Brain microvascular endothelial cell (primary cell): Measurements from ENCODE around the gene CATSPERB.
A peak's percentile ranks its signal among the peaks of the same experiment; 100 is the strongest.

Experiments used
- DNase-seq: peaks from one replicate; pipeline ENCODE4 v3.0.0-alpha.2; 2020
- H3K27ac ChIP-seq: fragments of 250-450 bp; sonication (Bioruptor Pico); 2 replicates; pipeline ENCODE4 v1.5.1; 2020; ENCODE audit warnings: mild to moderate bottlenecking, moderate library complexity
- H3K27me3 ChIP-seq: fragments of 250-450 bp; sonication (Bioruptor Pico); replicated peaks from 2 replicates; pipeline ENCODE4 v1.5.1; 2020; ENCODE audit warnings: mild to moderate bottlenecking
- H3K36me3 ChIP-seq: fragments of 250-450 bp; sonication (Bioruptor Pico); replicated peaks from 2 replicates; pipeline ENCODE4 v1.5.1; 2020; ENCODE audit warnings: mild to moderate bottlenecking
- H3K4me3 ChIP-seq: 2 replicates; pipeline ENCODE4 v1.5.1; 2011; ENCODE audit warnings: low read depth, mild to moderate bottlenecking, control low read depth, low read length, moderate library complexity
- CTCF ChIP-seq: IDR thresholded peaks from 2 replicates; pipeline ENCODE4 v1.5.1; 2011; ENCODE audit warnings: low read depth, mild to moderate bottlenecking, moderate library complexity, low read length, control low read depth, inconsistent platforms; ENCODE audit errors: missing control alignments
- in situ Hi-C: cut with HindIII; loops from 2 replicates; pipeline ENCODE4 v1.10.0; 2017; ENCODE audit warnings: low sequenced_read_pairs, low pct_ligation_motif_present

CATSPERB gene

GRCh38 chr14:91614187-91614586 lies 117.7 kb downstream of the CATSPERB start:
- Histone ChIP-seq H3K27me3 (no peaks in the 10 kb centered on the region), H3K4me3 (no peak overlapping the region), H3K27ac (no peak overlapping the region), H3K36me3 (no peaks in the 10 kb centered on the region)
- TF ChIP-seq CTCF: no peak
- DNase-seq: peak; percentile 12
- in situ Hi-C loops: no loop called here

GRCh38 chr14:91613459-91614112 lies 118.3 kb downstream of the CATSPERB start:
- Histone ChIP-seq H3K27me3 (no peaks in the 10 kb centered on the region), H3K4me3 (no peak overlapping the region), H3K36me3 (no peaks in the 10 kb centered on the region), H3K27ac (no peak overlapping the region)
- no peak for TF ChIP-seq CTCF
- no peak for DNase-seq
- in situ Hi-C loops: no loop called here

- H3K27ac ChIP-seq: no peak overlapping the region
- DNase-seq: no peak
- no peak for TF ChIP-seq CTCF
- no peak overlapping the region for H3K4me3 ChIP-seq
- in situ Hi-C loops: no loop called here
- no peaks in the 10 kb centered on the region for H3K36me3 ChIP-seq
- H3K27me3 ChIP-seq: no peaks in the 10 kb centered on the region
Measured at GRCh38 chr14:91611528-91611927, 120.4 kb downstream of the CATSPERB start.

- no peak overlapping the region for H3K27ac ChIP-seq
- no peak for TF ChIP-seq CTCF
- in situ Hi-C loops: no loop called here
Measured at GRCh38 chr14:91609161-91609560, 122.7 kb downstream of the CATSPERB start.

GRCh38 chr14:91607322-91608047 lies 124.4 kb downstream of the CATSPERB start:
- no peak overlapping the region for H3K27ac ChIP-seq
- no peak for DNase-seq
- in situ Hi-C loops: no loop called here
- TF ChIP-seq CTCF: no peak
- H3K4me3 ChIP-seq: no peak overlapping the region
- no peaks in the 10 kb centered on the region for H3K36me3 ChIP-seq
- H3K27me3 ChIP-seq: no peaks in the 10 kb centered on the region

More at GRCh38 chr14:91609161-91609560, 122.7 kb downstream of the CATSPERB start:
- H3K36me3 ChIP-seq: no peaks in the 10 kb centered on the region
- H3K27me3 ChIP-seq: no peaks in the 10 kb centered on the region
- DNase-seq: no peak
- no peak overlapping the region for H3K4me3 ChIP-seq
